H7 (cell line): ENCODE data around the gene SLC36A3. TPM values are rescaled to one million over a fixed set of nuclear protein-coding genes. Genes with fewer than 3 reads are reported as not detected.

Experiments used
- DNase-seq: peaks from one replicate; pipeline ENCODE4 v3.0.0; 2012
- H3K27me3 ChIP-seq: 2 replicates; pipeline ENCODE4 v1.6.0; 2011; ENCODE audit warnings: mild to moderate bottlenecking, low read length; ENCODE audit not compliant: control insufficient read depth, insufficient read depth
- H3K36me3 ChIP-seq: replicated peaks from 2 replicates; pipeline ENCODE4 v1.5.1; 2011; ENCODE audit warnings: low read length; ENCODE audit not compliant: control insufficient read depth, insufficient read depth
- H3K4me3 ChIP-seq: 2 replicates; pipeline ENCODE4 v1.5.1; 2011; ENCODE audit warnings: low read depth, mild to moderate bottlenecking, control low read depth, low read length, moderate library complexity; ENCODE audit not compliant: insufficient read depth
- total RNA-seq: library from RNA; depleted of rRNA; stranded (reverse); fragments of >200 nt; shearing (Covaris generic); gene quantifications from 2 replicates; pipeline ENCODE4 v1.2.3, GENCODE V29; 2014

Gene SLC36A3
- total RNA-seq, 1 experiment from 2014 or later = not detected

DNA sequence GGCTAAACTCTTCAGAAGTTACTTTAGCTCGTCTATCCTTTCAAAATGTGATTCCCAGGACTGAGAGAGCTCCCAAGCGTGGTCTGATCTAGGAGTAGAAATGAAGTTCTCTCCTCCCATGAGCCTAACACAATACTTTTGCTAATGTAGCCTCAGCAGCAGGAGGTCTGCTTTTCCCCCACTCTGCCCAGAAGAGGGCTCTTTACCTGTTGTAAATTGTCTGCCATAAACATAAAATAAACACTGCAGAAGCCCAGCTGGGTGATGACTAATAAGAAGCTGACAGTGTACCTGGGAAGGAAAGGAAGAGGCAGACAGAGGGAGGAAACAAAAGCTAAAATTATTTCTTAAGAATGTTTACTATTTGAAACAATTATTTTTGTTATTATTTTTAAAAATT lies 15.4 kb downstream of the SLC36A3 start:
- Histone ChIP-seq H3K36me3 (no peaks in the 10 kb centered on the region), H3K4me3 (no peak overlapping the region), H3K27me3 (no peaks in the 10 kb centered on the region)
- DNase-seq = peak; percentile 50

GRCh38 chr5:151286246-151286645 lies 17.3 kb downstream of the SLC36A3 start:
- no peak overlapping the region for H3K4me3 ChIP-seq
- no peaks in the 10 kb centered on the region for H3K36me3 ChIP-seq
- DNase-seq = no peak
- H3K27me3 ChIP-seq = no peaks in the 10 kb centered on the region

DNA sequence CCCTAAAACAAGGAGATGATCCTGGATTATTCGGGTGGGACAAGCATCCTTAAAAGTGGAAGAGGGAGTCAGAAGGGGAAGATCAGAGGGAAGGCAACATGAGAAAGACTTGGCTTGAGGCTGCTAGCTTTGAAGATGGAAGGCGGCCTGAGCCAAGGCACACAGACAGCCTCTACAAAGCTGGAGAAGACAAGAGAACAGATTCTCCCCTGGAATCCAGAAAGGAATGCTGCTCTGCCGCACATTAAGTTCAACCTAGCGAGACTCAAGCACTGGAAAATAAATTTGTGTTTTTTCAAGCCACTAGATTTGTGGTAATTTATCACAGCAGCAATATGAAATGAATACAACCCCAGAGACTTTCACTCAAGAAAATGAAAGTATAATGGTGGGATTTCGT lies 17.9 kb downstream of the SLC36A3 start:
- Histone ChIP-seq H3K36me3 (no peaks in the 10 kb centered on the region), H3K4me3 (no peak overlapping the region), H3K27me3 (no peaks in the 10 kb centered on the region)
- DNase-seq = no peak

- no peak overlapping the region for H3K4me3 ChIP-seq
- H3K27me3 ChIP-seq = no peaks in the 10 kb centered on the region
- no peaks in the 10 kb centered on the region for H3K36me3 ChIP-seq
- DNase-seq = peak; percentile 43
These were observed 19.1 kb downstream of the SLC36A3 start for GRCh38 chr5:151284392-151284967.

DNA sequence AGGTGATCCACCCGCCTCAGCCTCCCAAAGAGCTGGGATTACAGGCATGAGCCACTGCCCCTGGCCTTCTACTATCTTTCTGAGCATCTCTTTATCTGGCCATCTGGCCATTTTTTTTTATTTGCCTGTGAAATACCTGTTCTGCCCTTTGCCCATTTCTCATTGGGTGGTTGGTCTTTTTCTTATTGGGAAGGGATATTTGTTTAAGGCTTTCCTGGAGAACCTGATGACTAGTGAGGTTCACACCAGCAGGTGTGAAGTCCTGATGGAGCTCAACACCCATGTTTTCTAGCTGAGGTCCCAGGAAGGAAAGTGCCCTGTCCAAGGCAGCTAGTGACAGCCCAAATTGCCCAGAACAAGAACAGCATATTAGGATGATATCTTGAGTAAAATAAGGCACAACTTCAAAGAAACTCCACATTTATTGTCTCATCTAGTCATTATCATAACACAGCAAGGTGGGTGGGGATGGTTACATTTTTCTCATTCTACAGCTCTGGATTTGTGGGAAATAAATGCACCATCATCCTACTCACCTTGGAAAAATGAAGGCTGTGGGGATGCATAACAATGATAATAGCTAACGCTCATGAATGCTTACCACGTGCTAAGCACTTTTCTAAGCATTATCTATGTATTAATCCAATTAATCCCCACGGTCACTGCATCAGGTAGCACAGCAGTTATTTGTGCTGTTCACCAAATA lies 20.3 kb downstream of the SLC36A3 start:
- no peak for DNase-seq
- no peak overlapping the region for H3K4me3 ChIP-seq
- H3K27me3 ChIP-seq = no peaks in the 10 kb centered on the region
- no peaks in the 10 kb centered on the region for H3K36me3 ChIP-seq

DNA sequence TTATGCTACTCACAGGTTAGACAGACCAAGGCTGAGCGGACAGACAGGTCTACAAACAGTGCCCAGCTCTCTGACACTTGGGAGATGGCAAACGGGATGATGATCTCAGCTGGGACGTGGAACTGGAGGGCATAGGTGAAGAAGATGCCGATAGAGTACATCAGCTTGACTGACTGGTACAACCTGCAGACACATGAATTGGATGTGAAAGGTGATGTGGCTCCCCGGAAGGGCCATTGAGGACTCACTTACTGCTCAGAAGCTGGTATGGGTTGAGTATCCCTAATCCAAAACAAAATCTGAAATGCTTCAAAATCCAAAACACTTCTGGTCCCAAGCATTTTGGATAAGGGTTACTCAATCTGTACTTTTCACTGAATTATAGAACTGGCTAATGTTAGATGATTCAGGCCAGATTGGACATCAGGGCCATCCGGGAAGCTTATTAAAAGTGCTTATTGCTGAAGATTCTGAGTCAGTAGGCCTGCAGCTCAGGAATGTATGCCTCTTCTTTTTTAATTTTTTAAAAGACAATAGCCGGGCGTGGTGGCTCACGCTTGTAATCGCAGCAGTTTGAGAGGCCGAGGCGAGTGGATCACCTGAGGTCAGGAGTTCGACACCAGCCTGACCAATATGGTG lies 22.4 kb downstream of the SLC36A3 start:
- H3K36me3 ChIP-seq = no peaks in the 10 kb centered on the region
- no peak overlapping the region for H3K4me3 ChIP-seq
- H3K27me3 ChIP-seq = no peaks in the 10 kb centered on the region
- DNase-seq = no peak

DNA sequence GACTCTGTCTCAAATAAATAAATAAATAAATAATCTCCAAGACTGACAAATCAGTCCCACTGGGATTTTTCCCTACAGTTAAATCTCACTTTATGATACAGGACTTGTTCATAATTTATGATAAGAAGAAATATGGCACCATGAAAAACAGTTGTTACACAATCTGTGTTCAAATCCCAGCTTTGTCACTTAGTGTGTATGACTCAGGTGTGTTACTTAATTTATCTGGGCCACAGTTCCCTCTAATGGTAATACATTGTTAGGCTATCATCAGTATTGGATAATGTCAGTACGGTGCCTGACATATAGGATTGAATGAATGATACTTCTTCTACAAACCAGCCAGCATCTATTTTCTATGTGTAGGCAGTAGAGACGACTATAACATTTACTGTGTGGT lies 23.1 kb downstream of the SLC36A3 start:
- H3K27me3 ChIP-seq = no peaks in the 10 kb centered on the region
- no peak overlapping the region for H3K4me3 ChIP-seq
- DNase-seq = no peak
- no peaks in the 10 kb centered on the region for H3K36me3 ChIP-seq

DNA sequence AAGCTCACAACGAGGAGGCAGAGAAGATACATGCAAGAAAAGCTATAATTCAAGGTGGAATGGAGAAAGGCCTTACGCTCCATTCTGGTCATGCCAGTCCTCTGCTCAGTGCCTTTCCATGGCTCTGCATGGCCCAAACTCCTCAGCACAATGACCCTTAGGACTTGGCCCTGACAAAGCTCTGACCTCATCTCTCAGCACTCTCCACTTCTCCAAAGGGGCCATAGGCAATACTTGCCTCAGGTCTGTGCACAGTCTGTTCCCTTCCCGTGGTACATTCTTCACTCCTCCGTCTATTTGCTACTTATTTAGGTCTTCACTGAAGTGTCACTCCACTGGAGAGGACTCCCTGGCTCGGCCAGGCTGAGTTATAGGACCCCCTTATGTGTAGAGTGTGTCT lies 24.7 kb downstream of the SLC36A3 start:
- DNase-seq = no peak
- H3K27me3 ChIP-seq = no peaks in the 10 kb centered on the region

GRCh38 chr5:151275803-151276202 lies 27.8 kb downstream of the SLC36A3 start:
- Histone ChIP-seq H3K27me3 (no peaks in the 10 kb centered on the region), H3K4me3 (no peak overlapping the region), H3K36me3 (no peaks in the 10 kb centered on the region)
- no peak for DNase-seq

More for the DNA sequence above, 24.7 kb downstream of the SLC36A3 start:
- H3K4me3 ChIP-seq = no peak overlapping the region
- H3K36me3 ChIP-seq = no peaks in the 10 kb centered on the region

- no peak overlapping the region for H3K4me3 ChIP-seq
- no peaks in the 10 kb centered on the region for H3K27me3 ChIP-seq
- no peaks in the 10 kb centered on the region for H3K36me3 ChIP-seq
- no peak for DNase-seq
These were observed 28.9 kb downstream of the SLC36A3 start for GRCh38 chr5:151274666-151275065.

GRCh38 chr5:151271336-151271735 lies 32.2 kb downstream of the SLC36A3 start:
- peaks cover 2% of the 10 kb centered on the region for H3K36me3 ChIP-seq
- DNase-seq = no peak
- no peaks in the 10 kb centered on the region for H3K27me3 ChIP-seq
- no peak overlapping the region for H3K4me3 ChIP-seq

DNA sequence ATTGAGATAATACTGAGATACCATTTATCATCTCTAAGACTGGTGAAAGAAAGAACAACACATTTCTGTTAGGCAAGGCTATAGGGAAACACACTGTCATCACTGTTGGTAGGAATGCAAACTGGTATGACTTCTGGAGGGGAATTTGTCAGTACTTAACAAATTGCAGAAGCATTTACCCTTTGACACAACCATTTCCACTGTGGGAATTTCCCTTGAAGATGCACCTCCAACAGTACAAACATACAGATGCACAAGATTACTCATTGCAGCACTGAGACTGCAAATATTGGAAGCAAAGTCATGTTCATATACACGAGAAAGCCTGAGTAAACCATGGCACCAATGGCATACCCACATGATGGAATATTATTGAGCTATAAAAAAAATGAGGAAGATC lies 33.0 kb downstream of the SLC36A3 start:
- H3K4me3 ChIP-seq = no peak overlapping the region
- no peaks in the 10 kb centered on the region for H3K27me3 ChIP-seq
- H3K36me3 ChIP-seq = peaks cover 2% of the 10 kb centered on the region
- no peak for DNase-seq

- DNase-seq = no peak
- H3K36me3 ChIP-seq = peaks cover 2% of the 10 kb centered on the region
- H3K27me3 ChIP-seq = no peaks in the 10 kb centered on the region
- H3K4me3 ChIP-seq = no peak overlapping the region
These were observed 35.9 kb downstream of the SLC36A3 start for GRCh38 chr5:151267491-151268260.

DNA sequence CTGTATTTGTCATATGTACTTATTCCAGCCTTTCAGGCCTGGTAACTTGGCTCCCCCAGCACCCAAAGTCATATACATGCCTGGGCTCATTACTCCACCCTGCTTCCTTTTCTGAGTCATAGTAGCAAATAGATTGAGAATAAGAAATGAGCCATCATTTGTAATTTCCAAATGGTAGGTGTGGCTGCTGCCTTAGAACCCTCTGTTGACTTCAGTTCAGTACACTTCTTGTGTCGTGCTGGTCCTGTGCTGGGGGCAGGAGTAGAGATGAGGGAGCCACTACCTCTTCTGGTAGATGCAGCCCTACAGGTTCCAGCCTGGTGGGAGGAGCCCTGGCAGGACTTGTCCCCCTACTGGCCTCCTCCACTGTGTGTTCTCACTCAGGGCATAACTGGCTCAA lies 39.5 kb downstream of the SLC36A3 start:
- no peaks in the 10 kb centered on the region for H3K27me3 ChIP-seq
- H3K36me3 ChIP-seq = peaks cover 2% of the 10 kb centered on the region
- no peak overlapping the region for H3K4me3 ChIP-seq
- DNase-seq = no peak

- H3K27me3 ChIP-seq = no peaks in the 10 kb centered on the region
- H3K4me3 ChIP-seq = no peak overlapping the region
- H3K36me3 ChIP-seq = peaks cover 2% of the 10 kb centered on the region
- DNase-seq = no peak
These were observed 41.0 kb downstream of the SLC36A3 start for GRCh38 chr5:151262532-151262931.
